Fibroblast of lung (primary cell): ENCODE measurements around the gene TIPRL.

Source experiments
- CTCF ChIP-seq, 2 donors: IDR thresholded peaks in 1 of 2; conservative IDR thresholded peaks in 1 of 2; 1 replicate in 1 of 2; 2 replicates in 1 of 2; pipeline ENCODE4 v1.5.1; 2011 to 2012; ENCODE audit warnings: low read length in 2 of 2, control low read depth in 1 of 2, inconsistent platforms in 1 of 2, low read depth in 1 of 2, mild to moderate bottlenecking in 1 of 2
- EZH2 ChIP-seq: IDR thresholded peaks from 2 replicates; pipeline ENCODE4 v1.5.1; 2012; ENCODE audit warnings: low read length, control low read depth, mild to moderate bottlenecking; ENCODE audit errors: missing control alignments

DNA sequence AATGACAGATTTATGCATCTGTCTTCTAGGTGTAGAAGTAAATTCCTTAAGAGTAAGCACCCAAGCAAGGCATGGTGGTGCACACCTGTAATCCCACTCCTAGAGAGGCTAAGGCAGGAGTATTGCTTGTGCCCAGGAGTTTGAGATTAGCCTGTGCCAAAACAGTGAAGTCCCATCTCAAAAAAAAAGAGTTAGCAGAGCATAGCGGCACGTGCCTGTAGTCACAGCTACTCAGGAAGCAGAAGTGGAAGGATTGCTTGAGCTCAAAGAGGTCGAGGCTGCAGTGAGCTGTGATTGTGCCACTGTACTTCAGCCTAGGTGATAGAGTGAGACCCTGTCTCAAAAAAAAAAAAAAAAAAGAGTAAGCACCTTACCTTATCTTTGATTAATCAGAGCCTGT, 15.1 kb upstream of the TIPRL start:
- TF ChIP-seq CTCF (conservative IDR thresholded peaks at IDR 0.05 in 1 of 2, IDR thresholded peaks at IDR 0.05 in 1 of 2; ENCODE audit: low read depth in 1 of 2, low read length in 2 of 2) (no peak), EZH2 (no peak)
